Endometrial microvascular endothelial cells (primary cell): ENCODE measurements around the gene CROCC. TPM values are rescaled to one million over a fixed set of nuclear protein-coding genes. Genes with fewer than 3 reads are reported as not detected.
"Not testable (repeated sequence)": the region's sequence is repeated elsewhere in the genome, so short reads cannot be mapped to it uniquely, and the experiment has no call there.

Source experiments
- in situ Hi-C: cut with HindIII; loops from 2 replicates; pipeline ENCODE4 v1.10.0; 2017; ENCODE audit warnings: low sequenced_read_pairs, low pct_unique_long_range_greater_than_20kb; ENCODE audit errors: inconsistent ontology term
- total RNA-seq: library from RNA; depleted of rRNA; stranded (reverse); fragments of >200 nt; gene quantifications from one replicate; pipeline ENCODE4 v1.2.3, GENCODE V29; 2015; ENCODE audit errors: inconsistent ontology term

The CROCC gene
- total RNA-seq, 1 donor from 2014 or later = 22.7 TPM

- in situ Hi-C loops = no loop called here
Measured at GRCh38 chr1:16913181-16913832, 8.4 kb upstream of the CROCC start.

GRCh38 chr1:16913833-16914662, 7.7 kb upstream of the CROCC start:
- in situ Hi-C loops = no loop called here

GRCh38 chr1:16914928-16915626, 6.7 kb upstream of the CROCC start:
- in situ Hi-C loops = not testable (repeated sequence)

GRCh38 chr1:16915627-16915973, 6.1 kb upstream of the CROCC start:
- in situ Hi-C loops = no loop called here

GRCh38 chr1:16916036-16916880, 5.5 kb upstream of the CROCC start:
- in situ Hi-C loops = not testable (repeated sequence)

GRCh38 chr1:16918371-16918770, 3.4 kb upstream of the CROCC start:
- in situ Hi-C loops = no loop called here

- in situ Hi-C loops = not testable (repeated sequence)
Measured at GRCh38 chr1:16918936-16919665, 2.6 kb upstream of the CROCC start.

GRCh38 chr1:16920951-16921350, 780 bp upstream of the CROCC start:
- in situ Hi-C loops = no loop called here

- in situ Hi-C loops = no loop called here
Measured at GRCh38 chr1:16922466-16922865, 735 bp downstream of the CROCC start.

GRCh38 chr1:16922885-16923431, 1.2 kb downstream of the CROCC start:
- in situ Hi-C loops = no loop called here

- in situ Hi-C loops = no loop called here
Measured at GRCh38 chr1:16924216-16924918, 2.6 kb downstream of the CROCC start.

- in situ Hi-C loops = no loop called here
Measured at GRCh38 chr1:16924919-16925477, 3.3 kb downstream of the CROCC start.

- in situ Hi-C loops = no loop called here
Measured at GRCh38 chr1:16925635-16926490, 4.1 kb downstream of the CROCC start.

- in situ Hi-C loops = no loop called here
Measured at GRCh38 chr1:16926491-16927073, 4.9 kb downstream of the CROCC start.

GRCh38 chr1:16927256-16927655, 5.5 kb downstream of the CROCC start:
- in situ Hi-C loops = no loop called here
